HG03354 (cell line): ENCODE data around the gene DLGAP4.

Experiments
- ATAC-seq: cut with Tn5 transposase; IDR thresholded peaks from one replicate; pipeline ENCODE4 v1.9.1; 2021; ENCODE audit warnings: mild to moderate bottlenecking; ENCODE audit not compliant: unreplicated experiment, poor library complexity, severe bottlenecking

Gene DLGAP4

DNA sequence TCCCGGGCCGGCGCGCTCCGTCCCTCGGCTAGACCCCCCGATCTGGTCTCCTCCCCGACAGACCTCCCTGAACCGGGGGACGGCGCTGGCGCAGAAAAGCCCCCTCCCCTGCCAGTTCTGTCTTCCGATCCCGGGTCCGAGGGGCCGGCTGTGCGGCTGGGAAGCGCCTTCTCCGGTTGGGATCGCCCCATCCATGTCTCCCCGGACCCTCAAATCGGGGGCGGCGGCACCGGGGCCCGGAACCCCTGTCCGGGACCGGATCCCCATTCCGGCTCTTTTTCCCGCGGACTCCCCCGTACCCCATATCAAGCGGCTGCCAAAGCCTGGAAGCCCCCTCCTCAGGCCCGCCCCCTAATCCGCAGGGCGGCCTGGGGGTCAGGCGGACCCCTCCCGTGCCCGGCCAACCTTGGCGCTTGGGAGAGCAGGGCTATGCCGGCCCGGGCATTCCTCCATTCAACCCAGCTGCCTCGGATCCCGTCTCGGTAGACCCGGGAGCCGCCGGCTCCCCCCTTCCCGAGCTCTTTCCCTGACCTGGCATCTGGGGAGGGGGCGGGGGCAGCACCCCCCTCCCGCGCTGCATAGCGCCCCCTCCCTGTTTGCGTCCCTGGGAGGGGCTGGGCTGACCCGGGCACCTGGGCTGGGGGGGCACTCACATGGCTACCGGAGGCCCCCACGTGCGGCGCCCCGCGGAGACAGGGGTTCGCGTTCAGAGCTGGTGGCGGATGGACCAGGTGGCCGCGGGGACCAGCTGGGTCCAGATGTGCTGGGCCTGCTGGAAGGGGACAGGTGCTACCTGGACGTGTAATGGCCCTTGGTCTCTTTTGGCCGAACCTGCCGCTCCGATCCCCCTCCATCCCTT is 643 bp downstream of the DLGAP4 start:
- no peak for ATAC-seq

DNA sequence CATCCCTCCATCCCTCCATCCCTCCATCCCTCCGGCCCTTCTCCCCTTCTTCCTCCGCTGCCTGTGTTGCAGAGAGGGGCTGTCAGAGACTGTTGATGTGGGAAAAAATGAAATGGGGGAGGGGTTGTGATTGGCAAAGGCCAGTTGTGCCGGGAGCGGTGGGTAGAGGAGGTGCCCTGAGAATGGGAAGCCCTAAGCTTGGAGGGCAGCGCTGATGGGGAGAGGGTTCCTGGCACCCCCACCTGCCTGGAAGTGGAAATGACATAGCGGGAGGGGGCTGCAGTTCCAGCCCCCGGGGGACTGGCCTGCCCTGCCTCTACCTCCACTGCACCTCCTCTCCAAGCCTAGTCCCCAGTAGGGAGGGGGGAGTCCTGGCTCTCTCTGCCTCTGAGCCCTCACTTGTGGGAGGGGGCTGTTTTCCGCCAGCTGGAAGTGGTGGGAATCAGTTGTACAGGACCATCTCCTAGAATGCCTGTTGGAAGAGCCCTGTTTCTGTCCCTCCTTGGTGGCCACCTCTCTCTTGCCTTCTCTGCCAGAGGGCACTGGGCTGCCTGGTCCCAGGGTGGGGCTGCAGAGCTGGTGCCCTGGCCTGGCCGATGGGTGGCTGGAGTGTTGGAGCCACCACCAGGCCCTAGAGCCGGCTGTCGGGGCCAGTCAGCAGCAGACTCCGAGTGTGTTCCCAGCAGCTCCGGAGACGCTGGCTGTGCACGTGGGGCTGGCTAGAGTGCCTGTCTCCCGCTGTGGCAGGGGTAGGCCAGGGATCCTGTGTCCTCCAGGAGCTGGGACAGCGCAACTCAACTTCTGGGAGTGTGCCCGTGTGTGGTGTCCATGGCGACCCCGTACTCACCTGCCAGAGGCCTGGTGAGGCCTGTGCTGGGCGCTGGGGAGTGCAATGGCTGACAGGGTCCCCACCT is 1.5 kb downstream of the DLGAP4 start:
- no peak for ATAC-seq

DNA sequence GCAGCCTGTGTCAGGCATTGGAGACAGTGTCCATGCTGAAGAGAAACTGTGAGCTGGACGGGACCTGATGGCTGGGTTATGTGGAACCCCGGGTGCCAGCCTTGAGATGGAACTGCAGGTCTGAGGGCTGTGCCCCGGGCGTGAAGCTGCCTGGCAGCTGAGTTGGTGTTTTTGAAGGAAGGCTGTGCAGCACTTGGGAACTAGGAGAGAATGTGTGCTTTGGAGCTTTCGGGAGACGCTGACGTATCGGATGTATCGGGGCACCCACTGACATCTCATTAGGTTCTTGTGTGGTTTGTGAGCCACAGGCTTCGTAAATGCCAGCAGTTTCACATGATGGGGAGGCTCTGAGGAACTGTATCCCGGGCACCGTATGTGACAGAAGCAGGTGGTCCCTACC is 2.2 kb downstream of the DLGAP4 start:
- ATAC-seq = no peak

DNA sequence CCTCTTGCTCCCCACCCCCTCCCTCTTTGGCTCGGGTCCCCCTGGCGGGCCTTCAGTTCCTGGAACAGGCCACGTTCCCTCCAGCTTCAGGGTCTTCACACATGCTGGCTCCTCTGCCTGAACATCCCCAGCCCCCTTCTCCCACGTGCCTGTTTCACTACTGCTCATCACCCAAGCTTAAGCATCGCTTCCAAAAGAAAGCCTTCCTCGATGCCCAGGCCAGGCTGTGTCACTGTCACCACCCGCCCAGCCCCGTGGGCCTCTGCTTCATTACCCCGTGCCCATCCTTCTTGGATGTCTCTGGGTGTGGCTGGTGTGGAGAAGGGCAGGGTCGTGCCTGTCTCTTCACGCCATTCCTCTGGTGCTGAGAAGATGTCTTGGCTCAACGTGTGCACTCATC is 2.8 kb downstream of the DLGAP4 start:
- ATAC-seq = no peak

DNA sequence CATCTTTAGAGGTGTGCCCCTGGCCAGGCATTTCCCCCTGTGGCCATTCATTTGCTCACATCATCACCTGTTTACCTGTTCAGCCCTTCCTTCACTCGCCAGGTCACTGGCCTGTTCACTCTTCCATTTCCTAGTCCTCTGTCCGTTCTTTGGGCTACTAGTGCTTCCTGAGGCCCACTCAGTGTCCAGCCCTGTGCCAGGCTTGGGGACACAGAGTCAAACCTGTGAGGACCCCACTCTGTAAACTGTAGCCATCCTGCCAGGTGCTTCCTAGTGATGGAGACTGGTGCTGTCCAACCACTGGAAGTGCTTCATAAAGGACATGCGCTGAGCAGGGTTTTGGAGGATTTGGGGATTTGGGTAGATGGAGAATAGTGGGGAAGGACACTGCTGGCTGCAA is 3.5 kb downstream of the DLGAP4 start:
- ATAC-seq = no peak

DNA sequence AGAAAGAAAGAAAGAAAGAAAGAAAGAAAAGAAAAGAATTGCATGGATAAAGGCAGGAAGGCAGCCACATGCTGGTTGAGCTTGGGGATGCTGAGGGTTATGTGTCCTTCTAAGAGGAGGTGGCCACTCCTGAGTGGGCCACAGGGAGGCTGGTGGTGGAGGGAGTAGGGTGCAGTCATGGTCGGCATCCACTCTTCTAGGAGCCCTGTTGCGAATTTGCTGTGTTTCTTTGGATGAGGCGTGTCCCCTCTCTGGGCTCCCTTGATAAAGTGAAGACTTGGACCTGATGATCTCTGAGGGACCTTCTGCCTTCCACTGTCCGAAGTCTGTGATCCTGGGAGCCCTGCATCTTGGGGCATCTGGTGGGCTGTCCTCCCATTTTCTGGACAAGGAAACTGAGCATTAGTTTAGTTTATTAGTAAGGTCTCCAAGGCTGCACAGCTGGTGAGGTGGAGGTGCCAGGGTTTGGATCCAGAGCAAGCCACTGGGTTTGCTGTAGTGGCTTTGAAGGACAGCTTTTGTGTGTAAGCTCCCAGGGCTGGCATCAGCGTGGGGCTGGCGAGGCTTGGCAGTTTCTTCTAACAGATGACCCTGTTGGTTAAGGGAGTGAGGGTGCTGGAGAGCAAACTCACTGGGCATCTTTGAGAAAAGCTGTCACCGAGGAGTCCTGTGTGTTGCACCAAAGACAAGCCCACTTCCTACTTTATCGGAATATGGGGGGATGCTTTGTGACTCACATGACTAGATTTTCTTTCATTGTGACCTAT is 4.3 kb downstream of the DLGAP4 start:
- ATAC-seq = no peak

DNA sequence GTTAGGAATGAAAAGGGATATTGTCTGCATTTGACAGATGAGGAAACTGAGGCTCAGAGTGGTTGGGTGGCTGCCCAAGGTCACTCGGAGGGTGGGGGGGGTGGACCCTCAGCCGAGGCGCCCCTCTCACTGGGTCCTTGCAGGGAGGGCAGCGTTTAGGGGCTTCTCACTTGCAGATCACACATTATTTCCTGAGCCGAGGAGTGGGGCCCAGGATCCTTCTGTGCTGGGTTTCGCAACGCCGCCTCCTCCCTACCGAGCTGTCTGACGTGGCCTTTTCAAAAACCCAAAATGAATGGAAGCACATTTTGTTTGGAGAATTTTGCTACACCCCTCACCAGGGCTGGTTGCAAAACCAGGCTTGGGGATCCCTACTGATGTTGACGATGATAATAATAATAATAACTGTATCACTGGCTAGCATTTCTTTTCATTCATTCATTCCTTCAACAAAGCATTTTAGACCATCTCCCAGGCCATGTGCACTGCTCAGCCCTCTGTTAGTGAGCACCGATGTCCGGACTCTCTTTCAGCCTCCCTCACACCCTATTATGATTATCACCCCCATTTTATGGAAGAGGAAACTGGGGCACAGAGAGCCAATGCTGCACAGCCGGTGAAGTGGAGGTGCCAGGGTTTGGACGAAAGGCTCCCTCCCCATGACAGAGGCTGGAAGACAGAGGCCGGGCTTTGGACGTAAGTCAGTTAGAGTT is 5.2 kb downstream of the DLGAP4 start:
- no peak for ATAC-seq

DNA sequence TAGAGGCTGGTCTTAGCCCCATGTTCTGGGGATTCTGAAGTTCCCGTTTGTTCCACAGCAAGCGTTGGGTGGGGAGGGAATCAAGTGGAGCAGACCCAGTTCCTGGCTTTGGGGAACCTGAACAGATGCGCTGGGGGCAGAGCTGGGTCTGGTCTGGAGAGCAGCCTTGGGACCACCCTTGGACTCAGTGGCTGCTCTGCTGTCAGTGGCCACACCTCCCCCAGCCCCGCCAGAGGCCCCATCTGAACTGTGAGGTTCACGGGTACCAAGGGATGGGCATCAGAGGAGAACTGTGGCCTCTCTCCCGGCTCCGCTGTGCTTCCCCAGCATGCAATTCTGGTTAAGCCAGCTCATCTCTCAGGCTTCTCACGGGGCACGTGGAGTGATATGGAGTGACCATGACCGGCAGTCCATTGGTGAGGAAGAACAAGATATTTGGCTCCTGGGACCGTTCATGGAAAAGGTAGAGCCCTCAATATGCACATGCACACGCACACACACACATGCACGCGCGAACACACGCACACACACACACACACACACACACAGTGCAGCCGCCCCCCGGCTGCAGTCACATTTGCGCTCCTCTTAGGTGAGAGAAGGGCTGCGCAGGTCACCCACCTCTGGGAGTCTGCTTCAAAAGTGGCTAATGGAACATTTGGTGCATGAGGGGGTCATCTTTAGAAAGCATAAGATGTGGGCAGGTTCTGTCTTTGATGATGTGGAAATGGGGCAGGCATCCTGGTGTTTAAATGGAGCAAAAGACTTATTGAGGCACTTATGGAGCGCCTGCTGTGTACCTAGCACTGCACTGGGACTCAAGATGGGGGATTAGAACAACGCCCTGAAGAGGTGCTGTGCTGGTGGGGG is 6.0 kb downstream of the DLGAP4 start:
- no peak for ATAC-seq

DNA sequence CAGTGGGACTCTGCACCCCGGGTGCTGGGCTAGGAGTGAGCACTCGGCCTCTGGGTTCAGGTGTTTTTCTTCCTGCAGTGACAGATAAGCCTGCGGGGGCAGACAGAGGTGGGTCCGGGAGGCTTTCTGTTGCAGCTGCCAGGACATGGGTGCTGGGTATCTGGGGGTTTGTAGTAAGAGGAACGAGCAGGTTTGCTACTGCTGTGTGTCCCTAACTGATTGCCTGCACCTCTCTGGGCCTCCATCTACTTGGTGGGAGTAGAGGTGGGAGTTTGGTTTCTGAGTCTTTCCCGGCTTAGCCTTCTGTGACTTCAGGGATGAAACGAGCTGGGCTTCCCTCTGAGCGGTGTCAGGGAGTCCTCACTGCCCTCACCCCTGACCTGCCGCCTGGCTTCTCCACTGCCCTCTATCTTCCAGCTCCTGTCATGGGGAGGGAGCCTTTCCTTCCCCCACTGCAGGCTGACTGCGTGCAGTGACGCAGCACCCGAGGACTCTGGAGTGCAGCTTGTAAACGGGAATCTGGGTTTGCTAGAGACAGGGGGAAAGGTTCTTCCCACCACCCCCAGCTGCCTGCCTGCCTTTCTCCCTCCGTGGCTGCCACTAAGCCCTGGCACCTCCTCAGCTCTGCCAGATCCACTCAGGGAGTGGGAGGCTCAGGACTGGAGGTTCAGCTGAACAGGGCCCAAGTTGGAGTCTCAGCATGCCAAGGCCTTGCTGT is 6.7 kb downstream of the DLGAP4 start:
- ATAC-seq = no peak

DNA sequence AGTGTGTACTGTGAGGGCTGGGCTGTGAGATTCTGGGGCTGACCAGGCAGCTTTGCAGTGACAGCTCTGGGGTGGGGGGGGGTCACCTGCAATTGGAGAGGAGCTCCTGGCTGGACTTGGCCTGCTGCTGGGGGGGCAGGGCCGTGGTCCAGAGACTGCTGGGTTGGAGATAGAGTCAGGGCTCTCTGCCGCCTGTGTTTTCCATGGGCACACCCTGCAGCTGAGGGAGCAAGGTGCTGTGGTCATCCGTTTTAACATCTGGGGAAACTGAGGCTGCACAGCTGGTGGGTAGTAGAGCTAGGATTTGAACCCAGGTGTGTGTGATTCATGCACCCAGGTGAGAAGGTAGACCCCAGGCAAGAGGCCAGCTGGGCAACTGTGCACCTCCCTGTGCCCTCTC is 7.3 kb downstream of the DLGAP4 start:
- ATAC-seq = no peak

DNA sequence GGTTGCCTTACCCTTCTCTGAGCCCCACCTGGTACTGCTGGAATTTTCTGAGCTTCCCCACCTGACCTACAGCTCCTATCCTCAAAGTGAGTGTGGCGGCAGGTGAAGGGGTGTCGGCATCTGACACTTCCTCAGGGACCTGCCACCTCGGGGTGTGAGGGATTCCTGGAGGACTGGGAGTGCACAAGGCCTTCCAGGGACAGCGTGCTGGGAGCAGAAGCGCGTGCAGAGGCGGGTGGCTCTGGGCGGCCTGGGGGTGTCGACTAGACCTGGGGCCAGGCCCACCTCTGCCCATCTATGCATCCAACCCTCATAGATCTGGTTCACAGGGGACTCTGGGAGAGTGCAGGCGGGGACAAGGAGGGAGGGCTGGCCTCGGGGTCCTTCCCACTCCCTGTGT is 7.8 kb downstream of the DLGAP4 start:
- ATAC-seq = no peak

DNA sequence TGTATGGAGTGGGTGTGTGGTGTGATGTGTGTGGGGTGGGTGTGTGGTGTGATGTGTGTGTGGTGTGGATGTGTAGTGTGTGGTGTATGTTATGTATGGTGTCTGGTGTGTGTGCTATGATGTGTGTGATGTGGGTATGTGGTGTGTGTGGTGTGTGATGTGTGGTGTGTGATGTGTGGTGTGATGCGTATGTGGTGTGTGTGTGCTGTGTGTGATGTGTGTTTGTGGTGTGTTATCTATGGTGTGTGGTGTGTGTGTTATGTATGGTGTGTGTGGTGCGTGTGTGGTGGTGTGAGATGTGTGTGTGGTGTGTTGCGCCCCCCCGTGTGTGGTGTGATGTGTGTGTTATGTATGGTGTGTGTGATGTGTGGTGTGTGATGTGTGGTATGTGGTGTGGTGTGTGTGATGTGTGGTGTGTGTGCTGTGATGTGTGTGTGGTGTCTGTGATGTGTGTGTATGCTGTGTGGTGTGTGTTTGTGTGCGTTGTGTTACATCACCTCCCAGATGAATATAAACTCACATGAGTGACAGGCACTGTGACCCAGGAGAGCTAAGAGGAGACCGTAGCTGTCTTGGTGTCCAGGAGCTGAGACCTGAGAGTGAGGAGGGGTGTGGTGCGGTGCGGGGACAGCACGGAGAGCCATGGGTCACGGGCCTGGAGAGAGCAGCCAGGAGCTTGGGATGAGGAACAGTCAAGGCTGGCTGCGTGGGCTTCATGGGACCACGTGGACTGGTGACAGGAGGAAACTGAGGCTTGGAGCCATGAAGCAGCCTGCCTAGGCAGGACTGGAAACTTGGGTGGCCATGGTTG is 8.8 kb downstream of the DLGAP4 start:
- ATAC-seq = no peak

DNA sequence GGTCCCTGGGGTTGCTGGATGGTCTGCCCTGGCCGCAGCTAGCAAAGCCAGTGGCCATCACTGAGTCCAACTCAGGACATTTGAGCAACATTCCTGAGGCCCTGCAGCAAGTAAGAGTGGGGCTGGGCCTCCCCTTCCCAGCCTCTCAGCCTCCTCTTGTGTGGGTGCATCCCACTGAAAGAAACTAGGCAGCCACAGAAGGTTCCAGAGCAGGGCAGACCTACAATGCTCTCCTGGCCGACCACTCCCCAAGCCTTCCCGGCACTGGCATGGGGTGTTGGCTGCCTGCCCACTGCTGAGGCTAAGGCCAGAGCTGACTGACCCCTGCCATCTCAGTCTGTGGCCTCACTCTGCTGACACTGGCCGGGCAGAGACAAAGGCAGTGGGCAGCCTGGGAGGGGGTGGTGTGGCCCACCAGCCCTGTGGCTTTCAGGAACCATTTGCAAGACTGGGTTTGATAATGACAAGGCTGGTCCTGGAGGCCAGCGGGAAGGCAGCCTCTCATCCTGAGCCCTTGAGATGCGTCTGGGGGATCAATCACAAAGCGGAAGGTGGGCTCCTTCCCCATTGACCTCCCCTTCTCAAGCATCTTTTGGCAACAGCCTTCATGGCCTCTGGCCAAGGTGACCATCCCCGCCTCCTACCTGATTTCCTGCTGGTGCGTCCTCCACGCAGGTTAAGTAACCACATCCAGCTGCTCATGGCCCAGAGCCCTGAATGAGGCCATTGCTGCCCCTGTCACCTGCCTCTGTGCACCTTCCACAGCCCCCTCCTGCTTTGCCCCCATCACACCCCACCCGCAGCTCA is 9.6 kb downstream of the DLGAP4 start:
- no peak for ATAC-seq

DNA sequence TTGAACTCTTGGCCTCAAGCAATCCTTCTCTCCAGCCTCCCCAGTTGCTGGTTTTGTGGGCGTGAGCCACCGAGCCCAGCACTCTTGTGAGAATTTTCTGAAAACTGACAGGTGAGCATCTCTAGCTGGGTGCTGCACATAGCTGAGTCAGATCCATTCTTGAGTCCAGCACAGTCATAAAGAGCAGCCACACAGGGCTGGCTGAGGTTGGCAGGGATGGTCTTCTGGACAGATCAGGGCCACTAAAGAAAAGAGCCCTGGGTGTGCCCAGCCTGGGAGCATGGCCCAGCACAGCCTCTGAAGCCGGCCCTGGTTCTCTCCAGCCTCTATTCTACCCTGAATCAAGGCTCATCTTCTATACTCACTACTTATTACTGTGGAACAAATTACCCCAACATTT is 11.5 kb downstream of the DLGAP4 start:
- no peak for ATAC-seq

DNA sequence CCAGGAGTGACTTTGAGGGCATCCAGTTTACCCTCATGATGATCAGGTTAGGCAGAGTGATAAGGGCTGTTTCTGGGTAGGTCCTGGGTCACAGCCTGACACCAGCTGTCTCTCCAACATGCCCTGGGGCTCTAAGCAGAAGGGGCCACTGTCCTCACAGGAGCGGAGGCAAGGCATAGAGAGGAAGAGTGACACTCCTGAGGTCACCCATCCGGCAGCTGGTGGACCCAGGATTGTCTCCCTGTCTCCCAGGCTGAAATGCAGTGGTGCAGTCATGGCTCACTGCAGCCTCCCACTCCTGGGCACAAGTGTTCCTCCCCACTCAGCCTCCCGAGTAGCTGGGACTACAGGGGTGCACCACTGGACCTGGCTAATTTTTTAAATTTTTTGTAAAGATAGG is 12.0 kb downstream of the DLGAP4 start:
- ATAC-seq = no peak
